GM13977 (cell line): ENCODE measurements around the gene PDZRN4.
"Not testable (repeated sequence)": the region's sequence is repeated elsewhere in the genome, so short reads cannot be mapped to it uniquely, and the experiment has no call there.

Experiments used
- DNase-seq: peaks from one replicate; pipeline ENCODE4 v3.0.0; 2012; ENCODE audit warnings: low spot score
- in situ Hi-C: fragments of 300-500 bp; cut with MboI; formaldehyde crosslinking; loops from one replicate; pipeline ENCODE4 v1.12.0; 2022; ENCODE audit warnings: low sequenced_read_pairs, low pct_unique_long_range_greater_than_20kb, mixed read lengths, inconsistent platforms; ENCODE audit not compliant: unreplicated experiment
- TF ChIP-seq, protein P1 (sequence below): IDR thresholded peaks from 2 replicates; pipeline ENCODE4 v1.5.1; 2012; ENCODE audit warnings: mild to moderate bottlenecking, control low read depth; ENCODE audit not compliant: insufficient read depth; ENCODE audit errors: extremely low read depth, missing control alignments

The PDZRN4 gene

DNA sequence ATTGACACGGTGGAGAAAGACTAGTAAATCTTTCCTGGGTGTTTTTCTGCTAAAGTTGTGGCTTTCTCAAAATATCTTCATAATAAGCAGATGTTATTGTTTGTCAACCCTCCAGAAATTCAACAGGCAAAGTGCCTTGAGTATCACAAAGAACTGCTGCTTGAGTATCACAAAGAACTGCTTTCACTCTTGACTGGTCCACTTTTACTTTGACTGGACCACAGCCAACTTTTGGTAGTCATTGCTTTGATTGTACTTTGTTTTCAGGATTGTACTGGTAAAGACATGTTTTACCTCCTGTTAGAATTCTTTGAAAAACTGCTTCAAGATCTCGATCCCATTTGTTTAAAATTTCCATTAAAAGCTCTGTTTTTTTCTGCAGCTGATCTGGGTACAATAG, 62.6 kb downstream of the PDZRN4 start:
- DNase-seq: no peak
- in situ Hi-C loops: no loop called here
- TF ChIP-seq, protein P1, sequence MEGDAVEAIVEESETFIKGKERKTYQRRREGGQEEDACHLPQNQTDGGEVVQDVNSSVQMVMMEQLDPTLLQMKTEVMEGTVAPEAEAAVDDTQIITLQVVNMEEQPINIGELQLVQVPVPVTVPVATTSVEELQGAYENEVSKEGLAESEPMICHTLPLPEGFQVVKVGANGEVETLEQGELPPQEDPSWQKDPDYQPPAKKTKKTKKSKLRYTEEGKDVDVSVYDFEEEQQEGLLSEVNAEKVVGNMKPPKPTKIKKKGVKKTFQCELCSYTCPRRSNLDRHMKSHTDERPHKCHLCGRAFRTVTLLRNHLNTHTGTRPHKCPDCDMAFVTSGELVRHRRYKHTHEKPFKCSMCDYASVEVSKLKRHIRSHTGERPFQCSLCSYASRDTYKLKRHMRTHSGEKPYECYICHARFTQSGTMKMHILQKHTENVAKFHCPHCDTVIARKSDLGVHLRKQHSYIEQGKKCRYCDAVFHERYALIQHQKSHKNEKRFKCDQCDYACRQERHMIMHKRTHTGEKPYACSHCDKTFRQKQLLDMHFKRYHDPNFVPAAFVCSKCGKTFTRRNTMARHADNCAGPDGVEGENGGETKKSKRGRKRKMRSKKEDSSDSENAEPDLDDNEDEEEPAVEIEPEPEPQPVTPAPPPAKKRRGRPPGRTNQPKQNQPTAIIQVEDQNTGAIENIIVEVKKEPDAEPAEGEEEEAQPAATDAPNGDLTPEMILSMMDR: no peak

DNA sequence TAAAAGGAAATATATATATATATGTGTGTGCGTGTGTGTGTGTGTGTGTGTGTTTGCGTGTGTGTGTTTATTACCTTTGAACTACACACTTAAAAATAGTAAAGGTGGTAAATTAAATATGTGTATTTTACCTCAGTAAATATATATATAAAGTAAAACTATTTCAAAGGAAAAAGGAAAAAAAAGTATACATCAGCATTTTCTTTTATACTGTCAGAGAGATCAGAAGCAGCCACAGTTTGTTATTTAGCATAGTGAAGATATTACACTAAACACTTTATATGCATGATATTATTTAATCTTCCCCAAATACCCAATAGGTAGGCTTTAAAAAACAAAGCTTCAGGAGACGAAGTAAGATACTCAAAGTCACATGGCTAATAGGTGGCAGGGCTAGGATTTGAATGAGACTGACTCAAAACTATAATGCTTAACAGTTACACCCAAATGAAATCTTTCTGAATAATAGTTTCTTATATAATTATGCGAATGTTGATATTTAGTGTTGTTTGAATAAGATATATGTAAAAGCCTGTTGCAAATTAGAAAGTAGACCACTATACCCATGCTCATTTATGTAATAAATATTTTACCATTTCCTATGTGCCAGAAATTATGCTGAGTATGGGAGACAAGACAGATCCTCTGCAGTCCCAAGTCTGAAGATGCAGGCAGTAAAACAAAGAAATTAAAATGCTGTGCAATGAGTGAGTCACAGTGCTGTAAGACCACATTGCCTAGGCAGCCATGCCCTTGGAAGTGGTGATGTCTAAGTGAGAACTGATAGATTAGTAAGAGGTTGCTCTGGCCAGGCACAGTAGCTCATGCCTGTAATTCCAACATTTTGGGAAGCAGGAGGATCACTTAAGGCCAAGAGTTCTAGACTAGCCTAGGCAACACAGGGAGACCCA, 66.1 kb downstream of the PDZRN4 start:
- DNase-seq: no peak
- TF ChIP-seq, protein P1: no peak
- in situ Hi-C loops: no loop called here

DNA sequence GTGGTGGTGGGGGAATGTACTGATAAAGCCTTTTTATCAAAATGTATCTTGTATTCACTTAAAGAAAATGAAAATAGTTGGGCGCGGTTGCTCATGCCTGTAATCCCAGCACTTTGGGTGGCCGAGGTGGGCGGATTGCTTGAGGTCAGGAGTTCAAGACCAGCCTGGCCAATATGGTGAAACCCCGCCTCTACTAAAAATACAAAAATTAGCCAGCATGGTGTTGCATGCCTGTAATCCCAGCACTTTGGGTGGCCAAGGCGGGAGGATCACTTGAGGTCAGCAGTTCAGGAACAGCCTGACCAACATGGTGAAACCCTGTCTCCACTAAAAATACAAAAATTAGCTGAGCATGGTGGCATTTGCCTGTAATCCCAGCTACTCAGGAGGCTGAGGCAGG, 75.1 kb downstream of the PDZRN4 start:
- in situ Hi-C loops, DNase-seq: not testable (repeated sequence)

DNA sequence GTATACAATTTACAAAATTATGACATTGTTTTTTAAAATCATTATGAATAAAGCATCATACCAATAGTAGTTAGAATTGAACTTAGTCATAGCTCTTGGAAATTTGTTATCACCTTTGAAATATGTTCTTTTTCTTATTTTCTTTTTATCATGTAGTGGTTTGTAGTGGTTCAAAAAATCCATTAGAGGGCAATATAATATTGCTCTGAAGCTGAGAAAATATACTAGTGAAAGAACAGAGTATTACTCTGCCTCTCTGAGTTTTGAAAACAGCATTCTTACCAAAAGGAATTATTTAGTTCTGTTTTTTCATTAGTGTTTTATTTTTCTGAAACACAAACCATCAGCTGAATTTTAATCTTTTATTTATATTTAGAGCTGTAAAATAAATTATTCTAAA, 76.2 kb downstream of the PDZRN4 start:
- DNase-seq: peak; percentile 18
- TF ChIP-seq, protein P1: peak; percentile 30
- in situ Hi-C loops: no loop called here

DNA sequence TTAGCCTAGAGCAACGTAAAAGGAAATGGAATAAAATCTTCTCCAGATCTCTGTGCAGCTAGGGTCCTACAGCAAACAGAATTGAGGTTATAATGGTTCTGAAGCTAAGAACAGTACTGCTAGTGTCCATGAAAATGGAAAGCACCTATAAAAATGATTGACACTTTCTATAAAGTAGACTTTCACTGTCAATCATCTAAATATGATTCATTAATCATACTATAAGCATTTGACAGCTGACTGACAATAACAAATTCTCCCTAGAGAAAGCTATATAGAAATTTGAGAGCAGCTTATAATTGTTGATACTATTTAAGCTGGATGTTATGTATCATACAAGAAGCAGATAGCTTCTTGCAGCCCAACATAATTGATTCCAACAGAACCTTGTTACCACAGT, 80.9 kb downstream of the PDZRN4 start:
- TF ChIP-seq, protein P1: no peak
- in situ Hi-C loops: no loop called here

DNA sequence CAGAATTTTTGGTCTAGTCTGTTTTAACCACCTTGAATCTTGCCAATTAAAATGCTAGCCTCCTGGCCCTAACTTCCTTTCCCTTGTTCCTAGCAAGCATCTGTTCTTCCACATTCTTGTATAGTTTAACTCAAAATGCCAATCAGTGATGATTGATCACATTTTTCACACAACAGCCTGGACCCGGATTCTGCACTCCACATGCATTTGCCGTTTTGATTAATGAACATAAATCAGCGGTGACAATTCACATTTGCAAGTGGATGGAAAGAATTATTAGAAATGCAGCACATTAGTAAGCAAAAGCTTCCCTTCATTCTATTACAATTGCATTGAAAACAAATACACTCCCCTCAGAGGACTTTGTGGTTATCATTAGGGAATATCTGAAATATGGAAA, 83.4 kb downstream of the PDZRN4 start:
- TF ChIP-seq, protein P1: no peak
- DNase-seq: no peak
- in situ Hi-C loops: no loop called here

More for the DNA sequence above, 80.9 kb downstream of the PDZRN4 start:
- DNase-seq: no peak

DNA sequence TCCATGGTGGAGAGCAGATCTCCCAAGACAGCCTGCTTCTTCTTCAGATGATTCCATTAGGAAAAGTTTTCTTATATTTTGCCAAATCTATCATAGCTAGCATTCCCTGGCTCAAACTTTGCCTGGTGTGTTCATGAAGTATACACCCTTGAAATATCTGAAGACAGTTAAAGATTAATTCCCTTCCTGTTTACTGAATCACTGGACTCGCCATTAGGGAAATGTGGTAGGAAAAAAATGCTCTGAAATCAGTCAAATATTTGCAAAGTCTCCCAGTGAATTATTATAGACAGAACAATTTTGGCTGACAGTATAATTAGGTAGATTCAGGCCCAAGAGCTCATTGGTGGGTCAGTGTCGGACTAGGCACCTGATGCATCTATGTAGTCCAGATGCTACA, 86.5 kb downstream of the PDZRN4 start:
- no peak for DNase-seq
- in situ Hi-C loops: loop anchor here (25.0 kb wide), 1 partner anchor 738 kb away; no protein-coding TSS in a partner anchor
- TF ChIP-seq, protein P1: no peak
